Erythroblast (primary cell): ENCODE measurements around the gene TVP23A.

ENCODE experiments used
- GATA1 ChIP-seq: IDR thresholded peaks from 2 replicates; pipeline ENCODE4 v1.6.1; 2011; ENCODE audit warnings: low read depth, mild to moderate bottlenecking, control low read depth, low read length, moderate library complexity
- POLR2A ChIP-seq: IDR thresholded peaks from 2 replicates; pipeline ENCODE4 v1.6.1; 2011; ENCODE audit warnings: mild to moderate bottlenecking, low read length

DNA sequence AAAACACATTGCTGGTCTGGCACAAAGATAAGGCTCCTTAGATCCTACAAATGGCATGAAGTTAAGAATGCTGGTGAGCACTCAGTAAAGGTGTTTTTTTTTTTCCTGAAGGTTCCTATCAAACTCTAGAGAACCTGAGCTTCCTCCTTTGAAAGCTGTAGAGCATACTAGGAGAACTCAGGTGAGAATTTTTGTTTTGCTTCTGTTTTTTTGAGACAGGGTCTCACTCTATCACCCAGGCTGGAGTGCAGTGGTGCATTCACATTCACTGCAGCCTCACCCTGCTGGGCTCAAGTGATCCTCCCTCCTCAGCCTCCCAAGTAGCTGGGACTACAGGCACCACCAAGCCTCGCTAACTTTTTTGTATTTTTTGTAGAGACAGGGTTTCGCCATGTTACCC lies 37.4 kb upstream of the TVP23A start:
- no peak for TF ChIP-seq POLR2A
- no peak for TF ChIP-seq GATA1
